ENCODE measurements around the gene THSD7B.

THSD7B gene

DNA sequence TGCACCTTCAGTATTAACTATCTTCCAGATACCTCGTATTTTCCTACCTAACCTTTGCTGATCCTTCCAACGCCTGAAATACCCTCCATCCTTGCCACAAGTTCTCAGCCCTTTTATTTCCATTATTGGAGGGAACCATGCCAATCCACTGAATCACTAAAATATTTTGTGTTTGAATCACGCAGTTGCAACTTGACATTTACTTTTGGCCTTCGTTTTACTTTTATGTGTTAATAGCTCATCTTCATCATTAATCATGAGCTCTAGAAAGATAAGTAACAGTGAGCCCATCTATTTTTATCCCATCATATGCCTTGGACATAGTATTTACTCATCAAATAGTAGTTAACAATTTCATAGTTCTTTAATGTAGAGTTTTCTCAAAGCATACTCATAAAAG is 463.2 kb downstream of the THSD7B start:
- no peak overlapping the region for H3K27ac ChIP-seq
- H3K9me3 ChIP-seq = no peaks in the 10 kb centered on the region
- no peak overlapping the region for H3K9ac ChIP-seq
- no peak for TF ChIP-seq Cebpa-rat (IDR thresholded peaks at IDR 0.05)
- H3K4me2 ChIP-seq = no peak overlapping the region
- H3K27me3 ChIP-seq = no peaks in the 10 kb centered on the region
- H3K36me3 ChIP-seq = no peaks in the 10 kb centered on the region
- no peaks in the 10 kb centered on the region for H3K4me1 ChIP-seq
- H3K4me3 ChIP-seq = no peak overlapping the region
- H4K20me1 ChIP-seq = no peaks in the 10 kb centered on the region

DNA sequence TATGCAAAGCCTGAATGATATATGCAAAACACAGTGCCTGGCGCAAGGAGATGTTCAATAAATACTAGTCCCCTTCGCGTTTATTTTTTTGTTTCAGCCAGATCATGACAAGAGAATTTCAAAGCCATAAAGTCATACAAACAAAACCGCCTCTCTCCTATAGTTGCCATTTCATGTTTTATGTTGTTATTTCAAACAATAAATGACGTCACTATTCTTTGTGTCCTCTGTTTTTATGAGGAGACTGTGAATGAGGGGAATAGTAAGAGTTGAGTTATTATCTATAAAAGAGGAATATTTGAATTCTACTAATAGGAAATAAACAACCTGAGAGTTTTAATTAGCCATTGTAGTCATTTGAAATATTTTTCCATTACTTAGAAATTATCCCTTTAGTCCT is 464.5 kb downstream of the THSD7B start:
- Histone ChIP-seq H3K4me2 (no peak overlapping the region), H3K4me3 (no peak overlapping the region), H3K4me1 (no peaks in the 10 kb centered on the region), H3K27ac (no peak overlapping the region), H4K20me1 (no peaks in the 10 kb centered on the region), H3K27me3 (no peaks in the 10 kb centered on the region), H3K9ac (no peak overlapping the region), H3K36me3 (no peaks in the 10 kb centered on the region), H3K9me3 (no peaks in the 10 kb centered on the region)
- no peak for TF ChIP-seq Cebpa-rat (IDR thresholded peaks at IDR 0.05)

DNA sequence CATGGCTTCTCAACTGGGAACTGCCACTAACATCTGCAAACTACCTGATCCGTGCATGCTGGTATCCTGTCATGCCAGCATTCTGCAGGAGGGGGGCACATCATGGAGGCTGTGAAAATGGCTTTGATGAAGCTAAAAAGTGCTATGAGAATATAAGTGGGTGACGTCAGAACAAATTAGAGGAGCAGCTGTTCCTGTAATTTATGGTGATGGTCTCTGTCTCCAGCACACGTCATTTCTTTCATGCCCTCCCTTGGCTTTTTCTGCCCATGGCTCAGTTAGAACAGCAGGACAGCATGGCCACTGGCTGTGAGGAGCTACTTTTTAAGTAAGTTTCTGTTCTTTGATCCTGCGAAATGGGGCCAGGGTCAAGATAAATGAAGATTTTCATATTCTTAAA is 466.3 kb downstream of the THSD7B start:
- H4K20me1 ChIP-seq = no peaks in the 10 kb centered on the region

DNA sequence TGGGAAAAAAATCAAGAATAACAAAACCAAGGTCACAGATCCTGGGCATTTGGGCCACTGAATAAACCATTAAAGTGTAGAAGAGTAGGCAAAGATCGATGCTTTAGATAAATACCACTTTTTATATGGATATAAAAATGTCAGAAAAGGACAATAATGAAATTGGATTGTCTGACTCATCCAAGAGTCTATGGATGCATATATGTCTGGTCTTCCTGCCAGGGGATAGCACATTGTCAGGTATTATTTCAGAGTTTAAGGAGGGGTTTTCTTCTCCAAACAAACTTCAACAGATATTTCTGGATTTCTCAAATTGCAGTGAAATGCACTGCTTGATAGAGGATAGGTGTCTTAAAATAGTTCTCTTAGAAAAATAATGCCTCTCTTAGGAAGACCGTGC is 466.7 kb downstream of the THSD7B start:
- Histone ChIP-seq H3K27me3 (no peaks in the 10 kb centered on the region), H4K20me1 (no peaks in the 10 kb centered on the region), H3K27ac (no peak overlapping the region), H3K4me2 (no peak overlapping the region), H3K36me3 (no peaks in the 10 kb centered on the region), H3K4me1 (no peaks in the 10 kb centered on the region), H3K9me3 (no peaks in the 10 kb centered on the region), H3K4me3 (no peak overlapping the region), H3K9ac (no peak overlapping the region)
- TF ChIP-seq Cebpa-rat (IDR thresholded peaks at IDR 0.05) = no peak

More for the DNA sequence above, 466.3 kb downstream of the THSD7B start:
- no peak overlapping the region for H3K4me2 ChIP-seq
- no peaks in the 10 kb centered on the region for H3K9me3 ChIP-seq
- TF ChIP-seq Cebpa-rat (IDR thresholded peaks at IDR 0.05) = no peak
- no peaks in the 10 kb centered on the region for H3K27me3 ChIP-seq
- H3K4me1 ChIP-seq = no peaks in the 10 kb centered on the region
- no peaks in the 10 kb centered on the region for H3K36me3 ChIP-seq
- H3K9ac ChIP-seq = no peak overlapping the region
- no peak overlapping the region for H3K27ac ChIP-seq
- no peak overlapping the region for H3K4me3 ChIP-seq

DNA sequence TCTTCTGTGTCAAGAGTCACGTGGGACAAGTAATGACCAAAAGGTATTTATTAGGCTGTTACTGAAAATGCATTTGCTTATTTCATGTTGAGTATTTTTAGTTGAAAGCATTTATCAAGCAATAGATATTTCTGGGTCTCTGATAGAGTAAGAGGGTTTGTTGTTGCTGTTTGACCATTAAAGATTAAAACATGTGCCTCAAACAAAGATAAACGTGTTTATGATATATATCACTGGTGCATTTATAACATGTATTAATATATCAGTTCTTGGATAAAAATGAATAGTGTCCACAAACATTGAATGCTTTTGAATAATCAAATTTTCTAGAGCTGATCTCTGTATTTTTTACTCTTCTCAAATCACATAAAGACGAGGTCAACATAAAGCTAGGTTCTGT is 467.7 kb downstream of the THSD7B start:
- Histone ChIP-seq H4K20me1 (no peaks in the 10 kb centered on the region), H3K4me1 (no peaks in the 10 kb centered on the region), H3K27me3 (no peaks in the 10 kb centered on the region), H3K9me3 (no peaks in the 10 kb centered on the region), H3K9ac (no peak overlapping the region), H3K27ac (no peak overlapping the region), H3K36me3 (no peaks in the 10 kb centered on the region), H3K4me2 (no peak overlapping the region), H3K4me3 (no peak overlapping the region)
- no peak for TF ChIP-seq Cebpa-rat (IDR thresholded peaks at IDR 0.05)

- no peaks in the 10 kb centered on the region for H3K4me1 ChIP-seq
- no peak overlapping the region for H3K9ac ChIP-seq
- H3K4me3 ChIP-seq = no peak overlapping the region
- no peaks in the 10 kb centered on the region for H3K36me3 ChIP-seq
- TF ChIP-seq Cebpa-rat (IDR thresholded peaks at IDR 0.05) = no peak
- H3K9me3 ChIP-seq = no peaks in the 10 kb centered on the region
- no peaks in the 10 kb centered on the region for H3K27me3 ChIP-seq
- no peaks in the 10 kb centered on the region for H4K20me1 ChIP-seq
- no peak overlapping the region for H3K27ac ChIP-seq
- no peak overlapping the region for H3K4me2 ChIP-seq
Measured at GRCh38 chr2:137237055-137237454, 471.7 kb downstream of the THSD7B start.

DNA sequence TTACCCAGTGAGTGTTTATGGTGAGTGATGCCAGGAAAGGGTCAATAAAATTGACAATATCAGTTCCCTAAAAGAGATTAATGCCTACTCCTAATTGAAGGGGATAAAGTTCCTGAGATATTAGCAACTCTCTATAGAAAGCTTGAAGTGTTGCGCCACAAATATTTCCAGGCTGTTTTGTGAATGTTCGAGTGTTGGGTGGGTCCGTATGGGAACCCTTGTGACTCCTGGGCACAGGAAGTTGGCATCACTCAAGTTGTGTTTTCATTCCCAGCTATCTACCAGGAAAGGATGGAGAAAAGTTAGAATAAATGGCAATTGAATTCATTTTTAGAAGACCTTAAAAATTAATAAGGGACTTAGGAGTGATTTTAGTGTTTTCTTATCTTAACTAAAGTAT is 472.7 kb downstream of the THSD7B start:
- Histone ChIP-seq H3K9me3 (no peaks in the 10 kb centered on the region), H3K27me3 (no peaks in the 10 kb centered on the region), H3K9ac (no peak overlapping the region), H3K36me3 (no peaks in the 10 kb centered on the region), H4K20me1 (no peaks in the 10 kb centered on the region), H3K4me2 (no peak overlapping the region), H3K27ac (no peak overlapping the region), H3K4me1 (no peaks in the 10 kb centered on the region), H3K4me3 (no peak overlapping the region)
- TF ChIP-seq Cebpa-rat (IDR thresholded peaks at IDR 0.05) = no peak

GRCh38 chr2:137249463-137250130 is 484.3 kb downstream of the THSD7B start:
- Histone ChIP-seq H3K4me3 (no peak overlapping the region), H3K9ac (no peak overlapping the region), H3K27ac (no peak overlapping the region)

GRCh38 chr2:137250401-137250800 is 485.1 kb downstream of the THSD7B start:
- Histone ChIP-seq H3K4me1 (no peaks in the 10 kb centered on the region), H3K27me3 (no peaks in the 10 kb centered on the region), H3K27ac (no peak overlapping the region), H3K9ac (no peak overlapping the region), H3K4me2 (no peak overlapping the region), H3K36me3 (no peaks in the 10 kb centered on the region), H3K9me3 (no peaks in the 10 kb centered on the region), H4K20me1 (no peaks in the 10 kb centered on the region), H3K4me3 (no peak overlapping the region)
- TF ChIP-seq Cebpa-rat (IDR thresholded peaks at IDR 0.05) = no peak

More at GRCh38 chr2:137249463-137250130, 484.3 kb downstream of the THSD7B start:
- Histone ChIP-seq H3K36me3 (no peaks in the 10 kb centered on the region), H3K4me2 (no peak overlapping the region), H3K9me3 (no peaks in the 10 kb centered on the region), H3K4me1 (no peaks in the 10 kb centered on the region), H3K27me3 (no peaks in the 10 kb centered on the region), H4K20me1 (no peaks in the 10 kb centered on the region)
- no peak for TF ChIP-seq Cebpa-rat (IDR thresholded peaks at IDR 0.05)

GRCh38 chr2:137251045-137251444 is 485.7 kb downstream of the THSD7B start:
- H3K4me1 ChIP-seq = no peaks in the 10 kb centered on the region
- no peak overlapping the region for H3K4me2 ChIP-seq
- H4K20me1 ChIP-seq = no peaks in the 10 kb centered on the region
- H3K27me3 ChIP-seq = no peaks in the 10 kb centered on the region
- TF ChIP-seq Cebpa-rat (IDR thresholded peaks at IDR 0.05) = no peak
- H3K4me3 ChIP-seq = no peak overlapping the region
- no peaks in the 10 kb centered on the region for H3K9me3 ChIP-seq
- H3K9ac ChIP-seq = no peak overlapping the region
- no peaks in the 10 kb centered on the region for H3K36me3 ChIP-seq
- H3K27ac ChIP-seq = no peak overlapping the region

DNA sequence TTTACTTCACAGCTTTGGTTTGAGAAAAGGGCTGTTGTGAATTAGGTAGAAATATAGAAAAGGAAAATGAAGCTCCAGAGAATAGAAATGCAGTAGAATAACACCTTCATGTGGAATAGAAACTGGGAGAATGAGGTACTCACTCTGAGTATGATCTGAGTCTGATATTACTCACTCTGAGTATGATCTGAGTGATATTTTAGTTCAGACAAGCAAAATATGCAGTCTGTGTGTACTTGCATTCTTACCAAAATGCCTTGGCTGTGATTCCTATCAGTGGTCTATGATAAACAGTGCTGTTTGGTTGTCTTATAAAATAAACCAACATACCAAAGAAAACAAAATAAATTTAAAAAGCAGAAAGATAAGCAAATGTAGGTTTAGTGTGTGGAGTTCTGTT is 487.6 kb downstream of the THSD7B start:
- no peaks in the 10 kb centered on the region for H3K9me3 ChIP-seq
- no peak for TF ChIP-seq Cebpa-rat (IDR thresholded peaks at IDR 0.05)
- H3K27ac ChIP-seq = no peak overlapping the region
- no peak overlapping the region for H3K4me3 ChIP-seq
- H3K27me3 ChIP-seq = no peaks in the 10 kb centered on the region
- H3K4me1 ChIP-seq = no peaks in the 10 kb centered on the region
- H3K9ac ChIP-seq = no peak overlapping the region
- no peak overlapping the region for H3K4me2 ChIP-seq
- H4K20me1 ChIP-seq = no peaks in the 10 kb centered on the region
- H3K36me3 ChIP-seq = no peaks in the 10 kb centered on the region
